Esophagus squamous epithelium (tissue), 4 donors: ENCODE results near the gene CALHM3.

ENCODE experiments used
- CTCF ChIP-seq, 6 experiments: fragments of 450-650 bp in 4 of 6; fragments of 200-600 bp in 2 of 6; sonication (generic) in 2 of 6; IDR thresholded peaks; one replicate each; pipeline ENCODE4 v1.5.1; 2016 to 2019; ENCODE audit warnings: antibody characterized with exemption in 6 of 6, mild to moderate bottlenecking in 4 of 6, moderate library complexity in 4 of 6
- POLR2A ChIP-seq, 4 donors: fragments of 450-650 bp; IDR thresholded peaks; one replicate each; pipeline ENCODE4 v1.6.1; 2017; ENCODE audit warnings: antibody characterized with exemption in 4 of 4, mild to moderate bottlenecking in 4 of 4, moderate library complexity in 3 of 4

- TF ChIP-seq CTCF (IDR thresholded peaks at IDR 0.05) (no peak), POLR2A (IDR thresholded peaks at IDR 0.05) (no peak)
Measured at GRCh38 chr10:103447187-103447586, 31.9 kb downstream of the CALHM3 start.
